WTC11 (cell line): ENCODE measurements around the gene CCDC39. TPM values are rescaled to one million over a fixed set of nuclear protein-coding genes. Genes with fewer than 3 reads are reported as not detected.

Source experiments
- ATAC-seq: fragments of 200-7000 bp; cut with Tn5 transposase; 2 replicates; pipeline ENCODE4 v1.10.0; 2021; ENCODE audit warnings: mild to moderate bottlenecking, moderate library complexity
- CTCF ChIA-PET: fragments of 300-600 bp; sonication (Branson Sonifier 250); formaldehyde crosslinking; loops from one replicate; lab custom pipeline; 2021; ENCODE audit warnings: antibody characterized with exemption; lab: Charles Lee
- POLR2A ChIA-PET: fragments of 350-600 bp; sonication (Branson Sonifier 250); formaldehyde crosslinking; loops from one replicate; lab custom pipeline; 2021; ENCODE audit warnings: antibody characterized with exemption; lab: Charles Lee
- DNase-seq: peaks from one replicate; pipeline ENCODE4 v3.0.0; 2021; ENCODE audit warnings: low spot score
- H3K27ac Mint-ChIP-seq: 2 replicates; pipeline ENCODE4 v1.8.0; 2021; ENCODE audit warnings: mixed read lengths
- H3K27me3 Mint-ChIP-seq: 2 replicates; pipeline ENCODE4 v1.8.0; 2021; ENCODE audit warnings: low read depth, mild to moderate bottlenecking, moderate library complexity, mixed read lengths
- H3K36me3 Mint-ChIP-seq: 2 replicates; pipeline ENCODE4 v1.8.0; 2021; ENCODE audit warnings: mixed read lengths
- H3K4me1 Mint-ChIP-seq: 2 replicates; pipeline ENCODE4 v1.8.0; 2022; ENCODE audit warnings: mixed read lengths
- H3K4me3 Mint-ChIP-seq: 2 replicates; pipeline ENCODE4 v1.8.0; 2021; ENCODE audit warnings: mild to moderate bottlenecking, moderate library complexity, mixed read lengths
- H3K9me3 Mint-ChIP-seq: 2 replicates; pipeline ENCODE4 v1.8.0; 2021; ENCODE audit warnings: mixed read lengths
- ELF4 ChIP-seq: sonication (generic); formaldehyde crosslinking; IDR thresholded peaks from 2 replicates; pipeline ENCODE4 v1.8.1; 2022; ENCODE audit warnings: low read depth, mild to moderate bottlenecking, moderate library complexity, missing genetic modification reagents
- FOXP1 ChIP-seq: sonication (generic); formaldehyde crosslinking; IDR thresholded peaks from 2 replicates; pipeline ENCODE4 v1.8.0; 2022; ENCODE audit warnings: missing genetic modification reagents, mild to moderate bottlenecking, moderate library complexity, borderline replicate concordance
- GRHL2 ChIP-seq: fragments of 250-450 bp; sonication (Bioruptor Pico); IDR thresholded peaks from 2 replicates; pipeline ENCODE4 v1.8.0; 2022; ENCODE audit warnings: mild to moderate bottlenecking, moderate library complexity; ENCODE audit not compliant: insufficient replicate concordance, severe bottlenecking
- JUN ChIP-seq: sonication (generic); formaldehyde crosslinking; IDR thresholded peaks from 2 replicates; pipeline ENCODE4 v1.8.0; 2023; ENCODE audit warnings: mild to moderate bottlenecking, missing genetic modification reagents
- MXD4 ChIP-seq: fragments of 250-450 bp; sonication (Bioruptor Pico); IDR thresholded peaks from 2 replicates; pipeline ENCODE4 v1.8.0; 2021; ENCODE audit warnings: mild to moderate bottlenecking, moderate library complexity, borderline replicate concordance
- OVOL2 ChIP-seq: fragments of 250-450 bp; sonication (Bioruptor Pico); IDR thresholded peaks from 2 replicates; pipeline ENCODE4 v1.9.0; 2021; ENCODE audit warnings: mild to moderate bottlenecking, borderline replicate concordance
- PRRX2 ChIP-seq: fragments of 250-450 bp; sonication (Bioruptor Pico); IDR thresholded peaks from 2 replicates; pipeline ENCODE4 v1.8.0; 2021; ENCODE audit warnings: mild to moderate bottlenecking
- TP53 ChIP-seq: sonication (generic); formaldehyde crosslinking; IDR thresholded peaks from 2 replicates; pipeline ENCODE4 v1.8.1; 2023; ENCODE audit warnings: mild to moderate bottlenecking, missing genetic modification reagents
- ZNF396 ChIP-seq: fragments of 250-450 bp; sonication (Bioruptor Pico); IDR thresholded peaks from 2 replicates; pipeline ENCODE4 v1.8.0; 2021; ENCODE audit warnings: mild to moderate bottlenecking, moderate library complexity, borderline replicate concordance
- ZNF423 ChIP-seq: fragments of 250-450 bp; sonication (Bioruptor Pico); IDR thresholded peaks from 2 replicates; pipeline ENCODE4 v2.1.2; 2022; ENCODE audit warnings: mild to moderate bottlenecking, moderate library complexity
- total RNA-seq: library from RNA; stranded (reverse); gene quantifications from 3 replicates; pipeline ENCODE4 v1.2.3, GENCODE V29; 2021
- TF ChIP-seq, protein P1 (sequence below): sonication (generic); formaldehyde crosslinking; IDR thresholded peaks from 2 replicates; pipeline ENCODE4 v1.8.1; 2023; ENCODE audit warnings: mild to moderate bottlenecking, moderate library complexity, missing genetic modification reagents
- TF ChIP-seq, protein P2 (sequence below): sonication (generic); formaldehyde crosslinking; IDR thresholded peaks from 2 replicates; pipeline ENCODE4 v1.8.1; 2023; ENCODE audit warnings: mild to moderate bottlenecking, missing genetic modification reagents, borderline replicate concordance
- TF ChIP-seq, protein P3 (sequence below): sonication (generic); formaldehyde crosslinking; IDR thresholded peaks from 2 replicates; pipeline ENCODE4 v1.8.0; 2023; ENCODE audit warnings: missing genetic modification reagents
- TF ChIP-seq, protein P4 (sequence below): fragments of 200-600 bp; IDR thresholded peaks from 2 replicates; pipeline ENCODE4 v1.8.0; 2022; ENCODE audit warnings: antibody characterized with exemption
- TF ChIP-seq, protein P5 (sequence below): sonication (generic); formaldehyde crosslinking; IDR thresholded peaks from 2 replicates; pipeline ENCODE4 v1.8.1; 2023; ENCODE audit warnings: mild to moderate bottlenecking, missing genetic modification reagents
- TF ChIP-seq, protein P6 (sequence below): sonication (generic); formaldehyde crosslinking; IDR thresholded peaks from 2 replicates; pipeline ENCODE4 v1.8.0; 2022; ENCODE audit warnings: mild to moderate bottlenecking, missing genetic modification reagents
- TF ChIP-seq, protein P7 (sequence below): sonication (generic); formaldehyde crosslinking; IDR thresholded peaks from 2 replicates; pipeline ENCODE4 v1.8.0; 2022; ENCODE audit warnings: missing genetic modification reagents

Gene CCDC39
- total RNA-seq, 1 experiment from 2014 or later = not detected

DNA sequence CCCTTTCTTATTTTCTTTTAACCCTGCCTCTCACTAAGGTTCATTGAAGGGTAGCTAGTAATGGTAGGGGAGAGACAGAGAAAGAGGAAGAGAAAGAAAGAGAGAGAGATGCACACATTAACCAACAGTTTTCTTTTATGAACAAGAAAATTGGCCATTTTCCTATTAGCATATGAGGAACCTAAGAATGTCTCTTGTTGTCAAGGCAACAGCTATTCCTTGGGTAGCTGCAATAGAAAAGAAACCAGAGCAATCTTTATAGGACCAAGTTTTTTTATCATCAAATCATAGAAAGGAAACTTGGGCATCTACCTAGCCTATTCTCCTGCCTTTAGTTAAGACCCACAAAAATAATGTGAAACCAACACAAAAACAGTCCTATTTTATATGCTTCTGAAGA, 15.0 kb upstream of the CCDC39 start:
- no peak for ATAC-seq
- Mint-ChIP-seq H3K4me3 (no peak overlapping the region), H3K27ac (no peak overlapping the region), H3K4me1 (peaks cover 6% of the 10 kb centered on the region), H3K9me3 (no peaks in the 10 kb centered on the region), H3K36me3 (no peaks in the 10 kb centered on the region), H3K27me3 (no peaks in the 10 kb centered on the region)
- TF ChIP-seq, protein P1, sequence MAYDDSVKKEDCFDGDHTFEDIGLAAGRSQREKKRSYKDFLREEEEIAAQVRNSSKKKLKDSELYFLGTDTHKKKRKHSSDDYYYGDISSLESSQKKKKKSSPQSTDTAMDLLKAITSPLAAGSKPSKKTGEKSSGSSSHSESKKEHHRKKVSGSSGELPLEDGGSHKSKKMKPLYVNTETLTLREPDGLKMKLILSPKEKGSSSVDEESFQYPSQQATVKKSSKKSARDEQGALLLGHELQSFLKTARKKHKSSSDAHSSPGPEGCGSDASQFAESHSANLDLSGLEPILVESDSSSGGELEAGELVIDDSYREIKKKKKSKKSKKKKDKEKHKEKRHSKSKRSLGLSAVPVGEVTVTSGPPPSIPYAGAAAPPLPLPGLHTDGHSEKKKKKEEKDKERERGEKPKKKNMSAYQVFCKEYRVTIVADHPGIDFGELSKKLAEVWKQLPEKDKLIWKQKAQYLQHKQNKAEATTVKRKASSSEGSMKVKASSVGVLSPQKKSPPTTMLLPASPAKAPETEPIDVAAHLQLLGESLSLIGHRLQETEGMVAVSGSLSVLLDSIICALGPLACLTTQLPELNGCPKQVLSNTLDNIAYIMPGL (CRISPR knock-in tag) = no peak
- TF ChIP-seq TP53 (CRISPR knock-in tag) (no peak), ZNF396 (CRISPR knock-in tag) (no peak), FOXP1 (CRISPR knock-in tag) (no peak), PRRX2 (CRISPR knock-in tag) (no peak), GRHL2 (no peak), ELF4 (CRISPR knock-in tag) (no peak), OVOL2 (CRISPR knock-in tag) (no peak), MXD4 (no peak), JUN (CRISPR knock-in tag) (no peak), ZNF423 (CRISPR knock-in tag) (no peak)
- TF ChIP-seq, protein P2, sequence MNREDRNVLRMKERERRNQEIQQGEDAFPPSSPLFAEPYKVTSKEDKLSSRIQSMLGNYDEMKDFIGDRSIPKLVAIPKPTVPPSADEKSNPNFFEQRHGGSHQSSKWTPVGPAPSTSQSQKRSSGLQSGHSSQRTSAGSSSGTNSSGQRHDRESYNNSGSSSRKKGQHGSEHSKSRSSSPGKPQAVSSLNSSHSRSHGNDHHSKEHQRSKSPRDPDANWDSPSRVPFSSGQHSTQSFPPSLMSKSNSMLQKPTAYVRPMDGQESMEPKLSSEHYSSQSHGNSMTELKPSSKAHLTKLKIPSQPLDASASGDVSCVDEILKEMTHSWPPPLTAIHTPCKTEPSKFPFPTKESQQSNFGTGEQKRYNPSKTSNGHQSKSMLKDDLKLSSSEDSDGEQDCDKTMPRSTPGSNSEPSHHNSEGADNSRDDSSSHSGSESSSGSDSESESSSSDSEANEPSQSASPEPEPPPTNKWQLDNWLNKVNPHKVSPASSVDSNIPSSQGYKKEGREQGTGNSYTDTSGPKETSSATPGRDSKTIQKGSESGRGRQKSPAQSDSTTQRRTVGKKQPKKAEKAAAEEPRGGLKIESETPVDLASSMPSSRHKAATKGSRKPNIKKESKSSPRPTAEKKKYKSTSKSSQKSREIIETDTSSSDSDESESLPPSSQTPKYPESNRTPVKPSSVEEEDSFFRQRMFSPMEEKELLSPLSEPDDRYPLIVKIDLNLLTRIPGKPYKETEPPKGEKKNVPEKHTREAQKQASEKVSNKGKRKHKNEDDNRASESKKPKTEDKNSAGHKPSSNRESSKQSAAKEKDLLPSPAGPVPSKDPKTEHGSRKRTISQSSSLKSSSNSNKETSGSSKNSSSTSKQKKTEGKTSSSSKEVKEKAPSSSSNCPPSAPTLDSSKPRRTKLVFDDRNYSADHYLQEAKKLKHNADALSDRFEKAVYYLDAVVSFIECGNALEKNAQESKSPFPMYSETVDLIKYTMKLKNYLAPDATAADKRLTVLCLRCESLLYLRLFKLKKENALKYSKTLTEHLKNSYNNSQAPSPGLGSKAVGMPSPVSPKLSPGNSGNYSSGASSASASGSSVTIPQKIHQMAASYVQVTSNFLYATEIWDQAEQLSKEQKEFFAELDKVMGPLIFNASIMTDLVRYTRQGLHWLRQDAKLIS (CRISPR knock-in tag) = no peak
- TF ChIP-seq, protein P3, sequence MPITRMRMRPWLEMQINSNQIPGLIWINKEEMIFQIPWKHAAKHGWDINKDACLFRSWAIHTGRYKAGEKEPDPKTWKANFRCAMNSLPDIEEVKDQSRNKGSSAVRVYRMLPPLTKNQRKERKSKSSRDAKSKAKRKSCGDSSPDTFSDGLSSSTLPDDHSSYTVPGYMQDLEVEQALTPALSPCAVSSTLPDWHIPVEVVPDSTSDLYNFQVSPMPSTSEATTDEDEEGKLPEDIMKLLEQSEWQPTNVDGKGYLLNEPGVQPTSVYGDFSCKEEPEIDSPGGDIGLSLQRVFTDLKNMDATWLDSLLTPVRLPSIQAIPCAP (CRISPR knock-in tag) = no peak
- TF ChIP-seq, protein P4, sequence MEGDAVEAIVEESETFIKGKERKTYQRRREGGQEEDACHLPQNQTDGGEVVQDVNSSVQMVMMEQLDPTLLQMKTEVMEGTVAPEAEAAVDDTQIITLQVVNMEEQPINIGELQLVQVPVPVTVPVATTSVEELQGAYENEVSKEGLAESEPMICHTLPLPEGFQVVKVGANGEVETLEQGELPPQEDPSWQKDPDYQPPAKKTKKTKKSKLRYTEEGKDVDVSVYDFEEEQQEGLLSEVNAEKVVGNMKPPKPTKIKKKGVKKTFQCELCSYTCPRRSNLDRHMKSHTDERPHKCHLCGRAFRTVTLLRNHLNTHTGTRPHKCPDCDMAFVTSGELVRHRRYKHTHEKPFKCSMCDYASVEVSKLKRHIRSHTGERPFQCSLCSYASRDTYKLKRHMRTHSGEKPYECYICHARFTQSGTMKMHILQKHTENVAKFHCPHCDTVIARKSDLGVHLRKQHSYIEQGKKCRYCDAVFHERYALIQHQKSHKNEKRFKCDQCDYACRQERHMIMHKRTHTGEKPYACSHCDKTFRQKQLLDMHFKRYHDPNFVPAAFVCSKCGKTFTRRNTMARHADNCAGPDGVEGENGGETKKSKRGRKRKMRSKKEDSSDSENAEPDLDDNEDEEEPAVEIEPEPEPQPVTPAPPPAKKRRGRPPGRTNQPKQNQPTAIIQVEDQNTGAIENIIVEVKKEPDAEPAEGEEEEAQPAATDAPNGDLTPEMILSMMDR = no peak
- TF ChIP-seq, protein P5, sequence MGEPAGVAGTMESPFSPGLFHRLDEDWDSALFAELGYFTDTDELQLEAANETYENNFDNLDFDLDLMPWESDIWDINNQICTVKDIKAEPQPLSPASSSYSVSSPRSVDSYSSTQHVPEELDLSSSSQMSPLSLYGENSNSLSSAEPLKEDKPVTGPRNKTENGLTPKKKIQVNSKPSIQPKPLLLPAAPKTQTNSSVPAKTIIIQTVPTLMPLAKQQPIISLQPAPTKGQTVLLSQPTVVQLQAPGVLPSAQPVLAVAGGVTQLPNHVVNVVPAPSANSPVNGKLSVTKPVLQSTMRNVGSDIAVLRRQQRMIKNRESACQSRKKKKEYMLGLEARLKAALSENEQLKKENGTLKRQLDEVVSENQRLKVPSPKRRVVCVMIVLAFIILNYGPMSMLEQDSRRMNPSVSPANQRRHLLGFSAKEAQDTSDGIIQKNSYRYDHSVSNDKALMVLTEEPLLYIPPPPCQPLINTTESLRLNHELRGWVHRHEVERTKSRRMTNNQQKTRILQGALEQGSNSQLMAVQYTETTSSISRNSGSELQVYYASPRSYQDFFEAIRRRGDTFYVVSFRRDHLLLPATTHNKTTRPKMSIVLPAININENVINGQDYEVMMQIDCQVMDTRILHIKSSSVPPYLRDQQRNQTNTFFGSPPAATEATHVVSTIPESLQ (CRISPR knock-in tag) = no peak
- TF ChIP-seq, protein P6, sequence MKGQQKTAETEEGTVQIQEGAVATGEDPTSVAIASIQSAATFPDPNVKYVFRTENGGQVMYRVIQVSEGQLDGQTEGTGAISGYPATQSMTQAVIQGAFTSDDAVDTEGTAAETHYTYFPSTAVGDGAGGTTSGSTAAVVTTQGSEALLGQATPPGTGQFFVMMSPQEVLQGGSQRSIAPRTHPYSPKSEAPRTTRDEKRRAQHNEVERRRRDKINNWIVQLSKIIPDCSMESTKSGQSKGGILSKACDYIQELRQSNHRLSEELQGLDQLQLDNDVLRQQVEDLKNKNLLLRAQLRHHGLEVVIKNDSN (CRISPR knock-in tag) = no peak
- TF ChIP-seq, protein P7, sequence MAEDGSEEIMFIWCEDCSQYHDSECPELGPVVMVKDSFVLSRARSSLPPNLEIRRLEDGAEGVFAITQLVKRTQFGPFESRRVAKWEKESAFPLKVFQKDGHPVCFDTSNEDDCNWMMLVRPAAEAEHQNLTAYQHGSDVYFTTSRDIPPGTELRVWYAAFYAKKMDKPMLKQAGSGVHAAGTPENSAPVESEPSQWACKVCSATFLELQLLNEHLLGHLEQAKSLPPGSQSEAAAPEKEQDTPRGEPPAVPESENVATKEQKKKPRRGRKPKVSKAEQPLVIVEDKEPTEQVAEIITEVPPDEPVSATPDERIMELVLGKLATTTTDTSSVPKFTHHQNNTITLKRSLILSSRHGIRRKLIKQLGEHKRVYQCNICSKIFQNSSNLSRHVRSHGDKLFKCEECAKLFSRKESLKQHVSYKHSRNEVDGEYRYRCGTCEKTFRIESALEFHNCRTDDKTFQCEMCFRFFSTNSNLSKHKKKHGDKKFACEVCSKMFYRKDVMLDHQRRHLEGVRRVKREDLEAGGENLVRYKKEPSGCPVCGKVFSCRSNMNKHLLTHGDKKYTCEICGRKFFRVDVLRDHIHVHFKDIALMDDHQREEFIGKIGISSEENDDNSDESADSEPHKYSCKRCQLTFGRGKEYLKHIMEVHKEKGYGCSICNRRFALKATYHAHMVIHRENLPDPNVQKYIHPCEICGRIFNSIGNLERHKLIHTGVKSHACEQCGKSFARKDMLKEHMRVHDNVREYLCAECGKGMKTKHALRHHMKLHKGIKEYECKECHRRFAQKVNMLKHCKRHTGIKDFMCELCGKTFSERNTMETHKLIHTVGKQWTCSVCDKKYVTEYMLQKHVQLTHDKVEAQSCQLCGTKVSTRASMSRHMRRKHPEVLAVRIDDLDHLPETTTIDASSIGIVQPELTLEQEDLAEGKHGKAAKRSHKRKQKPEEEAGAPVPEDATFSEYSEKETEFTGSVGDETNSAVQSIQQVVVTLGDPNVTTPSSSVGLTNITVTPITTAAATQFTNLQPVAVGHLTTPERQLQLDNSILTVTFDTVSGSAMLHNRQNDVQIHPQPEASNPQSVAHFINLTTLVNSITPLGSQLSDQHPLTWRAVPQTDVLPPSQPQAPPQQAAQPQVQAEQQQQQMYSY (CRISPR knock-in tag) = no peak
- ChIA-PET CTCF (interaction anchor here (1.0 kb wide), 1 partner anchor 110 kb away, joined by 3 read pairs; no protein-coding TSS in a partner anchor), POLR2A (no interaction called here)
- no peak for DNase-seq
